GM12878 (cell line): ENCODE measurements around the gene FANCE. TPM values are rescaled to one million over a fixed set of nuclear protein-coding genes. Genes with fewer than 3 reads are reported as not detected.

Source experiments
- ATAC-seq: fragments of 200-7000 bp; cut with Tn5 transposase; 3 replicates; pipeline ENCODE4 v1.9.1; 2020; ENCODE audit warnings: mild to moderate bottlenecking, moderate library complexity
- Bru-seq: library from RNA; stranded (reverse); fragments of 400-500 nt; gene quantifications from one replicate; lab custom pipeline; 2021; lab: Mats Ljungman, UMichigan
- BruChase-seq, 2 experiments: library from RNA; stranded (reverse); fragments of 400-500 nt; gene quantifications; one replicate each; lab custom pipeline; 2021; lab: Mats Ljungman, UMichigan
- BruUV-seq: library from RNA; stranded (reverse); fragments of 400-500 nt; replicated peaks from 2 replicates; lab custom pipeline; 2021; lab: Mats Ljungman, UMichigan
- CTCF ChIA-PET: fragments of 300-600 bp; sonication (Branson Sonifier 250); formaldehyde crosslinking; extraction: SDS; loops from one replicate; lab custom pipeline; 2021; ENCODE audit warnings: inconsistent platforms; lab: Yijun Ruan, JAX
- POLR2A ChIA-PET: fragments of 350-600 bp; formaldehyde crosslinking; extraction: SDS; loops from one replicate; lab custom pipeline; 2021; ENCODE audit warnings: inconsistent platforms; lab: Charles Lee
- RAD21 ChIA-PET: fragments of 300-600 bp; sonication (Branson Sonifier 250); formaldehyde crosslinking; loops from one replicate; lab custom pipeline; 2023; ENCODE audit warnings: antibody characterized with exemption; ENCODE audit not compliant: unreplicated experiment; lab: Charles Lee
- SMC1A ChIA-PET: fragments of 300-600 bp; sonication (Branson Sonifier 250); formaldehyde crosslinking; loops from one replicate; lab custom pipeline; 2023; ENCODE audit not compliant: unreplicated experiment, uncharacterized antibody; lab: Charles Lee
- DNase-seq: peaks from one replicate; pipeline ENCODE4 v3.0.0-alpha.2; 2011; ENCODE audit warnings: low read depth, low spot score
- FAIRE-seq: peaks from 3 replicates; lab custom pipeline; 2011; peaks lifted over from hg19 to GRCh38; lab: Jason Lieb, UNC
- H2AFZ ChIP-seq: 2 replicates; pipeline ENCODE4 v1.6.0; 2011; ENCODE audit warnings: low read depth, low read length, control low read depth; ENCODE audit not compliant: control insufficient read depth
- H3K27ac ChIP-seq: 2 replicates; pipeline ENCODE4 v1.5.1; 2011; ENCODE audit warnings: control low read depth; ENCODE audit not compliant: control insufficient read depth, insufficient read depth
- H3K27me3 ChIP-seq, 2 experiments: replicated peaks in 1 of 2; 2 replicates each; pipeline versions ENCODE4 v1.6.0 to v1.6.1; 2011; ENCODE audit warnings: low read length in 1 of 2; ENCODE audit not compliant: control insufficient read depth in 2 of 2, insufficient read depth in 2 of 2
- H3K36me3 ChIP-seq, 2 experiments: 2 replicates each; pipeline ENCODE4 v1.5.1; 2011; ENCODE audit warnings: low read length in 1 of 2; ENCODE audit not compliant: control insufficient read depth in 2 of 2, insufficient read depth in 2 of 2
- H3K4me1 ChIP-seq: 2 replicates; pipeline ENCODE4 v1.6.1; 2011; ENCODE audit warnings: mild to moderate bottlenecking, low read length, moderate library complexity, mixed read lengths; ENCODE audit not compliant: control insufficient read depth, insufficient read depth
- H3K4me2 ChIP-seq: 2 replicates; pipeline ENCODE4 v1.6.0; 2011; ENCODE audit warnings: control low read depth; ENCODE audit not compliant: control insufficient read depth, insufficient read depth
- H3K4me3 ChIP-seq: fragments of 200-600 bp; sonication (generic); 2 replicates; pipeline ENCODE4 v1.5.1; 2016
- H3K79me2 ChIP-seq: 2 replicates; pipeline ENCODE4 v1.6.0; 2011; ENCODE audit warnings: low read length; ENCODE audit not compliant: control insufficient read depth, insufficient read depth
- H3K9ac ChIP-seq: 2 replicates; pipeline ENCODE4 v1.8.0; 2011; ENCODE audit warnings: low read length, control low read depth, mixed read lengths; ENCODE audit not compliant: control insufficient read depth, insufficient read depth
- H3K9me3 ChIP-seq: replicated peaks from 3 replicates; pipeline ENCODE4 v1.5.1; 2011; ENCODE audit warnings: mild to moderate bottlenecking, low read length; ENCODE audit not compliant: control insufficient read depth, insufficient read depth
- H4K20me1 ChIP-seq: 2 replicates; pipeline ENCODE4 v1.6.0; 2011; ENCODE audit not compliant: control insufficient read depth, insufficient read depth
- ATF2 ChIP-seq: IDR thresholded peaks from 2 replicates; pipeline ENCODE4 v1.6.1; 2012; ENCODE audit warnings: low read length, inconsistent platforms
- BCL3 ChIP-seq: IDR thresholded peaks from 2 replicates; pipeline ENCODE4 v1.6.1; 2011; ENCODE audit warnings: borderline replicate concordance, low read depth, mild to moderate bottlenecking, moderate library complexity, low read length; ENCODE audit not compliant: insufficient read depth, poor library complexity, severe bottlenecking
- CHD4 ChIP-seq: fragments of 200-600 bp; sonication (generic); IDR thresholded peaks from 2 replicates; pipeline ENCODE4 v1.6.1; 2016; ENCODE audit warnings: mild to moderate bottlenecking
- CREM ChIP-seq: IDR thresholded peaks from 2 replicates; pipeline ENCODE4 v1.6.1; 2014; ENCODE audit warnings: antibody characterized with exemption, low read depth
- HCFC1 ChIP-seq: fragments of 150-350 bp; IDR thresholded peaks from 2 replicates; pipeline ENCODE4 v1.6.1; 2014; ENCODE audit warnings: low read length
- HSF1 ChIP-seq: fragments of 150-350 bp; IDR thresholded peaks from 2 replicates; pipeline ENCODE4 v1.6.1; 2014; ENCODE audit warnings: mild to moderate bottlenecking, low read depth, low read length
- MYC ChIP-seq: IDR thresholded peaks from 2 replicates; pipeline ENCODE4 v1.6.1; 2011; ENCODE audit warnings: mild to moderate bottlenecking, low read length, moderate library complexity, inconsistent platforms; ENCODE audit not compliant: insufficient read depth, insufficient replicate concordance, insufficient read length, severe bottlenecking
- SIX5 ChIP-seq: IDR thresholded peaks from 2 replicates; pipeline ENCODE4 v1.6.1; 2011; ENCODE audit warnings: mild to moderate bottlenecking, low read depth, low read length, moderate library complexity; ENCODE audit not compliant: severe bottlenecking
- SMC3 ChIP-seq: IDR thresholded peaks from 2 replicates; pipeline ENCODE4 v1.6.1; 2011; ENCODE audit warnings: low read length, improper control_type of control experiment, borderline replicate concordance
- WGBS: methylation state at CpG from one replicate; pipeline ENCODE4 v1.1.6; 2016; ENCODE audit warnings: low lambda C conversion rate; ENCODE audit not compliant: insufficient replicate concordance, insufficient coverage; ENCODE audit errors: missing lambda C conversion rate; 5-methylcytosine and 5-hydroxymethylcytosine counted together
- in situ Hi-C: fragments of 300-500 bp; cut with MboI; formaldehyde crosslinking; loops from 9 replicates; pipeline ENCODE4 v1.14.3; 2018; ENCODE audit warnings: mixed read lengths
- intact Hi-C: fragments of 100-400 bp; cut with micrococcal nuclease; formaldehyde crosslinking; loops from one replicate; pipeline ENCODE4 v1.14.2; 2022; ENCODE audit not compliant: unreplicated experiment
- long read RNA-seq, 2 experiments: library from polyadenylated mRNA; unstranded; transcript quantifications; one replicate each; pipeline ENCODE4 v2.0.0, GENCODE V29; 2019 to 2020
- polyA minus RNA-seq, 3 experiments: library from RNA; depleted of rRNA, polyadenylated mRNA; stranded (reverse); fragments of >200 nt; gene quantifications; 2 replicates each; pipeline ENCODE4 v1.2.3, GENCODE V29; 2011
- polyA plus RNA-seq, 11 experiments: library from polyadenylated mRNA; depleted of rRNA in 4 of 11; unstranded in 6 of 11; stranded (reverse) in 5 of 11; fragments of >200 nt; fragmentation: Nextera tagmentation in 4 of 11; fragmentation: Illumina TruSeq in 1 of 11; extraction: Ambion mirVana in 4 of 11; extraction: Trizol in 1 of 11; gene quantifications; 1 replicate in 1 of 11; 2 replicates in 10 of 11; pipeline versions ENCODE4 v1.2.1 to v1.2.3, GENCODE V29; 2011 to 2016; ENCODE audit warnings: inconsistent platforms in 2 of 11, missing spikeins in 2 of 11, low read depth in 1 of 11
- total RNA-seq, 4 experiments: library from RNA; depleted of rRNA in 3 of 4; stranded (reverse); fragments of >200 nt in 3 of 4; fragmentation: Illumina TruSeq in 1 of 4; extraction: Trizol in 1 of 4; gene quantifications; 2 replicates each; pipeline versions ENCODE4 v1.2.1 to v1.2.3, GENCODE V29; 2013 to 2021

FANCE gene
- total RNA-seq (2013; cell fraction: nucleolus; rRNA removed): 3.8 and 4.1 TPM in 2 replicates
- total RNA-seq (2014; rRNA removed): 13.0 and 13.3 TPM in 2 replicates
- 7.9 and 9.1 TPM in 2 replicates for total RNA-seq (2014; rRNA removed; fragmentation: Illumina TruSeq; extraction: Trizol)
- 11.3 and 12.8 TPM in 2 replicates for total RNA-seq (2021)
- 2.1 TPM for polyA plus RNA-seq (2011; ENCODE audit: low read depth)
- polyA plus RNA-seq (2011; rRNA removed): 6.0 and 8.1 TPM in 2 replicates
- polyA plus RNA-seq (2011; cell fraction: cytosol; rRNA removed): 8.8 and 11.1 TPM in 2 replicates
- 6.7 and 8.0 TPM in 2 replicates for polyA plus RNA-seq (2011; cell fraction: nucleus; rRNA removed)
- 3.1 and 3.3 TPM in 2 replicates for polyA plus RNA-seq (2012)
- 7.3 and 8.1 TPM in 2 replicates for polyA plus RNA-seq (2014; fragmentation: Illumina TruSeq; extraction: Trizol)
- polyA plus RNA-seq (2014; fragmentation: Nextera tagmentation; extraction: Ambion mirVana): 1 to 10 TPM; 3.0 to 3.7 TPM
- polyA plus RNA-seq (2014; rRNA removed): 9.2 and 10.6 TPM in 2 replicates
- polyA plus RNA-seq (2016; fragmentation: Nextera tagmentation; extraction: Ambion mirVana): 1 to 10 TPM; 3.5 to 7.6 TPM
- polyA minus RNA-seq (2011; rRNA and poly(A)+ RNA removed): 7.1 and 10.3 TPM in 2 replicates
- 4.4 and 5.5 TPM in 2 replicates for polyA minus RNA-seq (2011; cell fraction: cytosol; rRNA and poly(A)+ RNA removed)
- 1.6 and 2.6 TPM in 2 replicates for polyA minus RNA-seq (2011; cell fraction: nucleus; rRNA and poly(A)+ RNA removed)
- Bru-seq, nascent RNA: percentile 47 among the genes with signal in this experiment
- BruChase-seq, experiment 1, labeled RNA remaining after a 6-hour chase: percentile 53 among the genes with signal in this experiment
- percentile 53 among the genes with signal in this experiment for BruChase-seq, experiment 2, labeled RNA remaining after a 2-hour chase
- long read RNA-seq, experiment 1: 0 reads
- long read RNA-seq, experiment 2, partial matches to known transcripts: 1 of 4 reads
- long read RNA-seq, experiment 2, other reads (novel, unspliced or antisense): 3 of 4 reads

- ChIA-PET SMC1A (interaction anchor here (2.0 to 6.8 kb wide), 6 partner anchors 15 to 159 kb away, joined by 7 to 116 read pairs (median 12); partner anchors contain the start of genes DEF6, PPARD and RPL10A), POLR2A (interaction anchor here (0.8 to 1.1 kb wide), 5 partner anchors 9 to 151 kb away, joined by 3 read pairs; partner anchors contain the start of gene RPL10A), RAD21 (interaction anchor here (0.6 to 8.7 kb wide), 7 partner anchors 12 to 284 kb away, joined by 3 to 125 read pairs (median 6); partner anchors contain the start of genes ARMC12, DEF6, PPARD and RPL10A), CTCF (interaction anchor here (1.1 to 6.5 kb wide), 9 partner anchors 16 to 188 kb away, joined by 3 to 177 read pairs (median 20); partner anchors contain the start of genes DEF6, PPARD and RPL10A)
- intact Hi-C loops: loop anchor here (2.0 kb wide), 1 partner anchor 16 kb away; the partner anchor contains the start of gene RPL10A
- FAIRE-seq: peak; percentile 91
- H3K79me2 ChIP-seq: peaks cover 4% of the 10 kb centered on the region
- DNase-seq: peak; percentile 72
- H3K9me3 ChIP-seq: no peaks in the 10 kb centered on the region
- H2AFZ ChIP-seq: peak within 1 kb of the TSS; percentile 93
- peak within 1 kb of the TSS; percentile 94 for H3K4me2 ChIP-seq
- peak; percentile 95 for ATAC-seq
- peaks cover 0 to 1% of the 10 kb centered on the region in 2 experiments; a peak in 2 of 4 replicates for H3K36me3 ChIP-seq
- WGBS: under 1% methylated on average over 82 of the region's 87 CpGs
- BruUV-seq: no TSS peak
- H3K4me3 ChIP-seq: peak within 1 kb of the TSS; percentile 81
- H3K27me3 ChIP-seq: 0 out of 4 replicates have a peak, but pooled peaks cover 0 to 3% of the 10 kb centered on the region in 2 experiments
- H3K27ac ChIP-seq: peak within 1 kb of the TSS; percentile 38; the same call in 1 of the 2 replicates
- no peaks in the 10 kb centered on the region for H4K20me1 ChIP-seq
- peaks cover 10% of the 10 kb centered on the region for H3K4me1 ChIP-seq
- in situ Hi-C loops: loop anchor here (5.0 kb wide), 1 partner anchor 110 kb away; the partner anchor contains the start of gene PPARD
- peak within 1 kb of the TSS; percentile 72 for H3K9ac ChIP-seq
- TF ChIP-seq CHD4 (no peak), BCL3 (no peak), MYC (no peak), HSF1 (no peak), ATF2 (no peak), SIX5 (no peak), HCFC1 (no peak), CREM (no peak), SMC3 (no peak)
Measured at GRCh38 chr6:35452183-35453090, at the start of gene FANCE. Gene FANCE (plus strand): TSS chr6:35452338. CDS start chr6:35452546, 208 bp downstream.
